Stimulated activated CD8-positive, alpha-beta memory T cell treated with anti-CD3 and anti-CD28 coated beads, Interleukin-4, amount 100 ng/mL, for 1 hour (primary cell): ENCODE data around the gene HERC4.
"Not testable (repeated sequence)": the region's sequence is repeated elsewhere in the genome, so short reads cannot be mapped to it uniquely, and the experiment has no call there.

Experiments
- DNase-seq, 2 donors: peaks; one replicate each; pipeline ENCODE4 v3.0.0-alpha.2; 2020; ENCODE audit warnings: low read depth in 2 of 2, low spot score in 1 of 2

Gene HERC4

DNA sequence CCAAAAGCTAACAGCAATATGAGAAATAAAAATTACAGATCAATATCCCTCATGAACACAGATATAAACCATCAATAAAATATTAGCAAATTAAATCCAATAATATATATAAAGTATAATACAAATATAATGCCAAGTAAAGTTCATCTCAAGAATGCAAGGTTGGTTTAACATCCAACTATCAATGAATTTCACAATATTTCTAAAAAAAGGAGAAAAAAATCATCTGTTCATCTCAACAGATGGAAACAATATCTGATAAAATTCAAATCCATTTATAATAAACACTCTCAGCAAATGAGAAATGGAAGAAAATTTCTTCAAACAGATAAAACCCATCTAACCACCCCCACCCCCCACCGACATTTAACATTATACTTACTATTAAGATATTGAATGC lies 103.8 kb downstream of the HERC4 start:
- no peak for DNase-seq

DNA sequence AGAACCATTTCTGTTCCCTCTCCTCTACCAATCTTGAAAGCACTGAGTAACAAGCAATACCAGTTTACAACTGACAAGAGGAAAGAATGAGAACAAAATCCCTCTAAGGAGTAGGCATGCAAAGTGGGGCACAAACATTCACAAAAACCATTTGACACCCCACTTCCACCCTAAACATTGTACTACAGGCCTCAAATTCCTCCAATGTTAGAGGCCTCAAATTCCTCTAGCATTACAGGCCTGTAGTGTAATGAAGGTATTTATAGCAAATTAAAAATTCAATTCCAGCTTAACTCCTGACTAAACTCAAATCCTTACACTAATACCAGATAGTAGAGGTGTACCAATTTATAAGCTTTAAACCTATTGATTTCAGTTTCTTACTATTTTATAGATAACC lies 105.2 kb downstream of the HERC4 start:
- DNase-seq, result no peak

DNA sequence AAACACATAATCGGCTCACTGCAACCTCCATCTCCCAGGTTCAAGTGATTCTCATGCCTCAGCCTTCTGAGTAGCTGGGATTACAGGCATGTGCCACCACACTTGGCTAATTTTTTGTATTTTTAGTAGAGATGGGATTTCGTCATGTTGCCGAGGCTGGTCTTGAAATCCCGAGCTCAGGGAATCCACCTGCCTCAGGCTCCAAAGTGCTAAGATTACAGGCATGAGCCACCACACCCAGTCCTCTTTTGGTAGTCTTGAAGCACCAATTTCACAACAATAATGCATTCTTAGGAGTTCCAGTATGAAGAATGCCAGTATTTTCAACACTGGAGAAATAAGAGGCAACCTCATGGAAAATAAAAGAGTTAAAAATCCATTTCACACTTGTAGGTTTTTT lies 109.0 kb downstream of the HERC4 start:
- not testable (repeated sequence) for DNase-seq

DNA sequence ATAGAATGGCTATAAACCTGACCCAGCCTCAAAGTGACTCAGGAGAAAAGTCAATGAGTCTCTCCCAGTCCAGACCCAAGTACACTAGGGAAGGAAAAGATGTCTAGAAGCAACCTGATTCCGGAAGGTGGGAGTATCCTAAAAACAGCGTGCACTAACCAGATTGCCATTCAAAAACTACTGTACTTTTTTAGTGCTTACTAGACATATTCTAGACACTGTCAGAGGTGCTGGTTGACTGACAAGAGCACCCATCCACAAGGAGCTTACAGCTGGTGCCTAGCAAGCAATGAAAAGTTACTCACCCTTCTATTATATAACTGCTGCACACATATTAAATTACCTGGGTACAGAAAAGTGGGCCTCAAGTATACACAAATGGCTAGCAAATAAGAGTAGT lies 109.6 kb downstream of the HERC4 start:
- no peak for DNase-seq

DNA sequence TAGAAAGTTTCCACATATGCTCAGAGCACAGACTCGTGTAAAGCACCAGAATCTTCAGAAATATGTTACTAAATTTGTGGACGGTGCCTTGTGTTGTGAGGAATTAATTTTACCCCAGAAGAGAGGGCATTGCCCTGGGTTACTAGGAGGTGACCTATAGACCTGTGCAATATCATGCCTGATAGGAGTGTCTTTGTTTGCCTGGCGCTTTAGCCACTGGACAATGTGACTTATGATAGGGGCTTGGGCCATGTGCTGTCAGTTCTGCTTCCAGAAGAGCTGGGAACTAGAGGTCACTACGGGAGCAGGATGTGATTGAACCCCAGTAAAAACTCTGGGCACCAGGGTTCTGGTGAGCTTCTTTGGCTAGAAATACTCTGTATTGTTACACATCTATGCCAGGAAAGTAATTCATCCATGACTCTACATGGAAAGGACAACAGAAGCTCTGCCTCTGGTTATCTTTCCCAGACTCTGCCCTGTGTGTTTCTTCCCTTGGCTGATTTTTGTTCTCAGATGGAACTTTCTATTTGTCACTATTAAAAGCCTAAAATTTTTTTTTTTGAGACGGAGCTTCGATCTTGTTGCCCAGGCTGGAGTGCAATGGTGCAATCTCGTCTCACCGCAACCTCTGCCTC lies 115.1 kb downstream of the HERC4 start:
- no peak for DNase-seq

DNA sequence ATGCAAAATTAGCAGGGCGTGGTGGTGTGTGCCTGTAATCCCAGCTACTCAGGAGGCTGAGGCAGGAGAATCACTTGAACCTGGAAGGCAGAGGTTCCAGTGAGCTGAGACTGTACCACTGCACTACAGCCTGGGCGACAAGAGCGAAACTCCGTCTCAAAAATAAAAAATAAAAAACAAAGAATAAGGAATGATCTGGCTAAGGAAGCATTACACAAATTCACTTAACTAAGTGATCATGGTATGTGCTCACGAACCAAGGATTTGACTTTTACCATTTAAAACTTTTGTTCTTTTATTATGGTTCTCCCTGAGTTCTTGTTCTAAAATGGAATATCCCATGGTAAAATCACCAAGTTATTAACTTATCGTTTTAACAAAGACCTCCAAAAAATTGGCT lies 119.5 kb downstream of the HERC4 start:
- no peak for DNase-seq

DNA sequence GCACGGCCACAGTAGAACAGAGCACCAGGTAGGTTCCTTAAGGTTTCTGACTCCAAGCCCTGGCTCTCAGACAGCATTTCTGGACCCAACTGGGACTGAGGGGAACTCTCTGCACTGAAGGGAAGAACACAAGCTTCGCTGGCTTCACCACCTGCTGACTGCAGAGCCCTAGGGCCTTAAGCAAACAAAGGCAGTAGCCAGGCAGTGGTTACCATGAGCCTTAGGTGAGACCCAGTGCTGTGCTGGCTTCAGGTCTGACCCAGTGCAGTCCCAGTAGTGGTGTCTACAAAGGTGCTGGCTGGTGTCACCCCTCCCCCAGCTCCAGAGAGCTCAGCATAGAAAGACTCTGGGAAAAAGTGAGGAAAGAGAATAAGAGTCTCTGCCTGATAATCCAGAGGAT lies 131.2 kb downstream of the HERC4 start:
- no peak for DNase-seq

DNA sequence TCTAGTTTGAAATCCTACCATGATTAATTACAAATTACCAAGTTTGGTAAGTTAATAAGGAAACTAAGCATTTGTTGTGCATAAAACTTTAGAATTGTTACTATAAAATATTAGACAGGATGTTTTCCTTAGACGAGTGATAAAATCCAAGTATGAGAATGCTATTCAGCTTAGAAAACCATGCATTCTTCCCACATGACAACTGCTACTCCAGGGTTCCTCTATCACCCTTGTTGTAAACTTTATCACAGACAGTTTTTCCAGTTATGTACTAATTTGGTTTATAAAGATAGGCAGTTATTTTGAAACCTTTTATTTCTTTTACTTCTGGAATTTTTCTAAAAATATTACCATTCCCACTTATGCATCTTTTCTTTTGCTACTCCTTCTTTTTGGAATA lies 138.7 kb downstream of the HERC4 start:
- no peak for DNase-seq

DNA sequence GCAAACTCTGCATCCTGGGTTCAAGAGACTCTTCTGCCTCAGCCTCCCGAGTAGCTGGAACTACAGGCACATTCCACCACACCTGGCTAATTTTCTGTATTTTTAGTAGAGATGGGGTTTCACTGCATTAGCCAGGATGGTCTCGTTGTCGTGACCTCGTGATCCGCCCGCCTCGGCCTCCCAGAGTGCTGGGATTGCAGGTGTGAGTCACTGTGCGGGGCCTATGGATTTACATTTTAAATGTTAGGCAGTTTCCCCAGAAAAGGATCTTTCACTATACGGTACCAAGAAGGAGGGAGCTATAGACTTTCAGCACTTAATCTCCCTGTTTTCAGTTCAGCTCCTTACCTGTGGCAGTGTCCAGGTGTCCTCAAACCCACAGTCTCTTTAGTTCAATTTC lies 139.9 kb downstream of the HERC4 start:
- no peak for DNase-seq

DNA sequence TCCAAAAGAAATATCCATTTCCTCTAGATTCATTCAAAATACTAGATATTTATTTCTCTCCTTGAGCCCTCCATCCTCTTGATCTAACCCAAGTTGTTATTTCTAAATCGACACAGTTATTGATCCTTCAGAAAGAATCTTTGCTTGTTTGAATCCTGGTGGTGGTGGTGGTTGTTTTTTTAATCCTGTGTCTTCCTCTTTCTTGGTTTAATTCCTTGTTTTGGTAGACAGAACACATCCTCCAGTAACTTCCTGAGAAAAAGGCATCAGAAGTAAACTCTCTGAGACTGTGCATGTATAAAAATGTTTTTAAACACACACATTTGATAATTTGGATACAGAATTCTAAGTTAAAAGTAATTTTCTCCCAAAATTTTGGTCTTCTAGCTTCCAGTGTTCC lies 140.7 kb downstream of the HERC4 start:
- no peak for DNase-seq

DNA sequence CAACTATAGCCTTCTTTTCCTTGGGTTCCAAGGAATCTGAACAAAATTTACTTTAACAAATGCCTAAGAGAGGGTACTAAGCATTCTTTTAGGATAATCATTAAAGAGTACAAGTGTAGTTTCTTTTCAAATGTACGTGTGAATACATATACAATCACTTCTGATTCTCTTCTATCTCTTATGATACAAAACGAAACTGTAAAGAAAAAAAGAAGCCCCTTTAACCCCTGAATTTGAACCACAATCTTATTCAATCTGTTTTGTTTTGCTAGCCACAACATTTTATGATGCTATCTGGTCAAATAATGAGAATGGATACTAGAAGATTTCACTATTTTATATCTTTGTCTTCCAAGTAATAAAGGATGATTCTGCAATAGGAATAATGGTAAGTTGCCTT lies 141.9 kb downstream of the HERC4 start:
- no peak for DNase-seq

DNA sequence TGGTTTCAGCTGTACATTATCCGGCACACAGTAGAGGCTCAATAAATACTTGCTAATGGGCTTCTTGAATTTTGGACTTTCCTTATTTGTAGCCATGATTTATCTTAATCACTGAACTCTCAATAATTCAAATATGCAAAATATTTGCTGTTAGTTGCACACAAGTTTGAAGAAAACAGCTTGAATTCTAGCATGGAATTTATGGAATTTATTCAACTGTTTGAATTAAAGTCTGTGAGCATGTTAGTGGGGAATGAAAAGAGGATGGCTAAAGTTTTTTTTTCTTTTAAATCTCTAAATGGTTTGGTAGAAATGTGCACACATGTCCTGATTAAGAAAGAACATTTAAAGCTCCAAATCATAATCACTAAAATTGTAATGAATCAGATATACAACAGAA lies 148.1 kb downstream of the HERC4 start:
- DNase-seq, result no peak

DNA sequence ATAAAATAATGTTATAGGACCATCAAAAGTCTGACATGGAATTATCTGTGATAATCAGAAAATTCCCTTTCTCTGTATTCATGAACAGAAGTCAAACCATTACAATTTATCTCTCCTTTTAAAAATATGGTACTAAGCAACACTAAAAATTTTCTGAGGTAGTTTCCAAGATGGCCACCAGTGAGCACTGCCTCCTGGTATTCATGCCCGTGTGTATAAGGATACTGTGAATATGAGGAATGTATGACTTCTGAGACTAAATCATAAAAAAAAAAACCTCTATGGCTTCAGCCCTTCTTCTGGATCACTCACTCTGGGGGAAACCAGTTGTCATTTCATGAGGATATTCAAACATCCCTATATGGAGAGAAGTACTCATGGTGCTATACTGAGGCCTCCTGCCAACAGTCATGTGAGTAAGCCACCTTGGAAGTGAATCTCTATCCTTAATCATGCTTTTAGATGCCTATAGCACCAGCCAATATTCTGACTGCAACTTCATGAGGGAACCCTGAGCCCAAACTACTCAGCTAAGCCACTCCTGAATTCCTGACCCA lies 149.6 kb downstream of the HERC4 start:
- DNase-seq, result no peak

DNA sequence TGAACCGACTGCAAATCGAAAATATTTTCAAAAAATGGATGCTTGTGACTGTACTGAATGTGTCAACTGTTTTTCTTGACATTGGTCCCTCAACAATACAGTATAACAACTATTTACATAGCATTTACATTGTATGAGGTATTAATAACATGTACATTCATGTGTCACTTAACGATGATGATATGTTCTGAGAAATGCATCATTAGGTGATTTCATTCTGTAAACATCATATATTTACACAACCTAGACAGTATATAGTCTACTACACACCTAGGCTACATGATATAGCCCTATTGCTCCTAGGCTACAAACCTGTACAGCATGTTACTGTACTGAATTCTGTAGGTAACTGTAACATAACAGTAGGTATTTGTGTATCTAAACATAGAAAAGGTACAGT lies 150.9 kb downstream of the HERC4 start:
- no peak for DNase-seq

DNA sequence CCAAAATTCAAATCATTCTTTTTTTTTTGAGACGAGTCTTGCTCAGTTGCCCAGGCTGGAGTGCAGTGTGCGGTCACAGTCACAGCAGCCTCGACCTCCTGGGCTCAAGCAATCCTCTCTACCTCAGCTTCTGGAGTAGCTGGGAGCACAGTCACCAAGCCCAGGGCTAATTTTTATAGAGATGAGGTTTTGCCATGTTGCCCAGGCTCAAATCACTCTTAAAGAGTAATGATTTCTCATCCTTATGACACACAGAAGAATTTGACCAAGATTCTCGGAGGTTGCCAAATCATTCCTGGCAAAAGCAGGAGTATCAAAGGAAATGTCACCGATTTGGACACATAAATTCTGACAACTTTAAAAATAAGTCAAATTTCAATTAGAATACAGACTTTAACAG lies 151.5 kb downstream of the HERC4 start:
- no peak for DNase-seq

DNA sequence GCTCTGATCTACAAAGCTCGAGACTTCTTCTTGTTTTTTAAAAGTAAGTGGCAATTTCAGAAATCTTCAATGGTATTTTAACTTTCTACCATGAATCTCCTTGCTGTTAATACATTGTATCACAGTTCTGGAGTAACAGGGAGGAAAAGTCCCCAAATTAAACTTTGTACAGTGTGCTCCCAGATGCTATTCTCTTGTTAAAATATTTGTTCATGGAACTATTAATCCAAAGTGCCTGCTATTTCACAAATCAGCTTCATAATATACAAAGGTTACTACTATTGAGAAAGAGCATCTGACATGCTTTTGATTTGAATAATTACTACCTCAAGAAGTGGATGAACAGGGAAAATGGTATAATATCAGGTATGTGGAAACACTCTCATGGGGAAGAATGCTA lies 154.0 kb downstream of the HERC4 start:
- no peak for DNase-seq

DNA sequence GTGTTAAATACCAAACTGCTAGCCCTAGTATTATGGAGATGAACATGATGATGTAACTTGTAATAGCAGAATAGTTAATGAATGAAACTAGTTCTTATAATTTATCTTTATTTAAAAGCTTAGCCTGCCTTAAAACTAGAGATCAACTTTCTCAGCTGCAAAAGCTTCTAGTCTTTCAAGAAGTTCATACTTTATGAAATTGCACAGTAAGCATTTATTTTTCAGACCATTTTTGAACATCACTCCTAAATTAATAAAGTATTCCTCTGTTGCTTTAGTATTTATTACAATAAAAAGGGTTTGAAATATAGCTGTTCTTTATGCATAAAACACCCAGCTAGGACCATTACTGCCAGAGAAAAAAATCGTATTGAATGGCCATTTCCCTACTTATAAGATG lies 157.4 kb downstream of the HERC4 start:
- no peak for DNase-seq

DNA sequence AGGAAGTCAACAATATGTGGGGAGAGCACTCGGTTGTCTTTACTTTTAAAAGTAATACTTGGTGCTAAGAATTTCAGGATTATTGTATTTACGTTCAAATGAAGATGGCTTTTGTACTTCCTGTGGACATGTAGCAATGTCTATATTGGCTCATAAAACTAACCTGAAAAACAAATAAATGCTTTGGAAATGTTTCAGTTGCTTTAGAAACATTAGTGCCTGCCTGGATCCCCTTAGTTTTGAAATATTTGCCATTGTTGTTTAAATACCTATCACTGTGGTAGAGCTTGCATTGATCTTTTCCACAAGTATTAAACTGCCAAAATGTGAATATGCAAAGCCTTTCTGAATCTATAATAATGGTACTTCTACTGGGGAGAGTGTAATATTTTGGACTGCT lies 157.9 kb downstream of the HERC4 start:
- no peak for DNase-seq

DNA sequence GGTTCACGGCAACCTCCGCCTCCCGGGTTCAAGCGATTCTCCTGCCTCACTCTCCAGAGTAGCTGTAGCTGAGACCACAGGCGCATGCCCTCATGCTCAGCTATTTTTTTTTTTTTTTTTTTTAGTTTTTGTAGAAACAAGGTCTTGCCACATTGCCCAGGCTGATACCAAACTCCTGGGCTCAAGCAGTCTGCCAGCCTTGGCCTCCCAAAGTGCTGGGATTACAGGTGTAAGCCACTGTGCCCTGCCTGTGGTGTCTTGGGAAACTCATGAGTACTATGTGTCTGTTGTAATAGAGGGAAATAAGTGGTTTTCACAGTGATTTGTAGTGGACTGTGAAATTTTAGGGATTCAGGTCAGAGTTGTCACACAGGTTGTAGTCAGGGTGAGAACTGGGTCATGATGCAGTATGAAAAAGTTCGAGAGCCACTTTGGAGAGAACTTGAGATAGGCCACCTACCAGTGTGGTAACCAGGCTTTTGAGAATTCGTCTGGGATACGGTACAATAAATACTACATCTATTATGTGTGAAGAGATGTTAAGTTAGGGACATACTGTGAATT lies 160.2 kb downstream of the HERC4 start:
- DNase-seq, result no peak

DNA sequence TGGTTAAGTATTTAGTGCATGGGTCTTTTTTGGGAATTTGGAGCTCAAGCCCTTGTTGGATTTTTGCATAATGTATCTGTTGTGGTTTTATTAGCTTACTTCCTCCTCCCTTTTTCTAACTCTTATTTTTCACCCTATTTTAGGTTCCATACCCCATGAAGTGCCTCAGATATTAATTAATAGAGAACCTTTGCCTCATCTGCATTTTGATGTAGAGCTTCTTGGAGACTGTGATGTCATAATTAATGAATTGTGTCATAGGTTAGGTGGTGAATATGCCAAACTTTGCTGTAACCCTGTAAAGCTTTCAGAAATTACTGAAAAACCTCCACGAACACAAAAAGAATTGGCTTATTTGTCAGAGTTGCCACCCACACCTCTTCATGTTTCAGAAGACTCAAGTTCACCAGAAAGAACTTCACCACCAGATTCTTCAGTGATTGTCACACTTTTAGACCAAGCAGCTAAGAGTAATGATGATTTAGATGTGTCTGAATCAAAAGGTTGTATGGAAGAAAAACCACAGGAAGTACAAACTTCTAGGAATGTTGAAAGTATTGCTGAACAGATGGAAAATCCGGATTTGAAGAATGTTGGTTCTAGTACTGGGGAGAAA lies 162.6 kb downstream of the HERC4 start:
- DNase-seq, result no peak

DNA sequence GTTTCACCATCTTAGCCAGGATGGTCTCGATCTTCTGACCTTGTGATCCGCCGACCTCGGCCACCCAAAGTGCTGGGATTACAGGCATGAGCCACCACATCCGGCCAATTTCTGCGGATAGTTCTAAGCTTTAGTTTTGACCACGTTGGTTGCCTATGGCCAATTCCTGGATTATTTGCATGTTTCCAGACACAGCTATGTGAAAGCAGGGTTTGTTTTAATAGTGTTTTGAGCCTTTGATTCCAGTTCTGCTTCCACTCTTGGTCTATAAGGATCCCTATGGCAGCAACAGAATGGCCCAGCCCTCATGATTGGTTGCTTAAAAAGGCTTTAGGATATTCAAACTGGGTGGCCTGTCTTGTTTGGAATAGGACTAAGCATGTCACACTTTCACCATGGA lies 171.5 kb downstream of the HERC4 start:
- no peak for DNase-seq

DNA sequence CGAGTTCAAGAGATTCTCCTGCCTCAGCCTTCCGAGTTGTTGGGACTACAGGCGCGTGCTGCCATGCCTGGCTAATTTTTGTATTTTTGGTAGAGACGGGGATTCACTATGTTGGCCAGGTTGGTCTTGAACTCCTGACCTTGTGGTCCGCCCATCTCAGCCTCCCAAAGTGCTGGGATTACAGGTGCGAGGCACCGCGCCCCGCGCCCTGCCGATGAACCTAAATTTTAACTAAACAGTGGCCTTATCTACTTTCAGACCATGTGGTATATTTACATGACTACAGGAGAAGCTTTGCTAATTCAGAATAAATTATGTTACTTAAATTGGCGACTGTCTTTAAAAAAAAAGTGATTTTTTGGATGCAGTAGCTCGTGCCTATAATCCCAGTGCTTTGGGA lies 181.4 kb downstream of the HERC4 start:
- DNase-seq, result no peak
